A549 treated with DMSO at 1 μM for 4 hours (cell line): ENCODE data around the gene RPL32. TPM values are rescaled to one million over a fixed set of nuclear protein-coding genes. Genes with fewer than 3 reads are reported as not detected.

Experiments used
- total RNA-seq: library from RNA; stranded (reverse); fragments of 200-300 nt; extraction: Qiagen RNA extraction; gene quantifications from 5 replicates; pipeline ENCODE4 v1.2.3, GENCODE V29; 2022; ENCODE audit warnings: low read depth

RPL32 gene
- total RNA-seq, result 2,298 to 2,477 TPM (median 2,341 TPM) in 5 replicates

DNA sequence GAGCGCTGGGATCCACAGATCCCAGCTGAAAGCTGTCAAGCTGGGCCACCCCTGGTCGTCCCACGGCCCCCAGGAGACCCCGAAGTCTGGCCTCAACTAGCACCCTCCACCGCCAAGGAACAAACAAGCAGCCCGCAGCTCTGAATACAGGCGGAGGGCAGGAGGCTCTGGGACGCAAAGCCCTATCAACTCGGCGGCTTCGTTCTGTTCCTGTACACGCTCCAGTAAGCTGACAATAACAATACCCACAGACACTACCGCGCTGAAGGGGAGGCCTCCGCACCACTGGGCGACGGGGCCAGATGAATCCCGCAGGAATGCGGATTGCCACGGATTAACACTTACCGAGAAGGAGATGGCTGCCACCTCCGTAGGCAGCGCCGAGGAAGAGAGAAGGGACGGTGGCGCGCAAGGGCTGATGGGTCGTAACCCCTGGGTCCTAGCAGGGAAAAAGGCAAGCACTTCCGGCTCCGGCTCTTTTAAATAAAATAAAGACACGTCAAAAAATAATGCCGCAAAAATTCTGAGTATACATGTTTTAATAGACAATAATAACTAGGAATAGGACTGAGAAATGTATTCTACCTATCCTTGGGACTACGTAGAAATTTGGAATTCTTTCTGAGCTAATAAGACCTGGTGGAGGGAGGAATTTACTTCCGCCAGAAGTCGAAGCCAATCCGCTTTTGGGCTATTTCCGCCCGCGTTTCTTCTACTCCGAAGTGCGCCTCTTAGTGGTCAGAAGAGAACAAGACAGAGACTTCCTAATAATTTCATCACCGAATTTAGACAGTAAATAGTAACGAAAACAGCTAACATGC, at the start of gene RPL32:
Gene RPL32, minus strand, starts transcription at position 417 of the 821 bp plus-strand sequence. CDS start 1,328 bp downstream, outside the sequence.

GRCh38 chr3:12796171-12797123, 44.9 kb downstream of the RPL32 start, which contains the start of gene CAND2:
Gene CAND2, plus strand, starts transcription at chr3:12796680. Its CDS starts 41 bp downstream, at chr3:12796721.

Other genes starting within 250 kb of the RPL32 start
- gene RAF1, start 177.4 kb downstream of the RPL32 start, total RNA-seq, result 58.2 to 62.8 TPM (median 60.8 TPM) in 5 replicates
- 0.23 to 0.55 TPM (median 0.42 TPM) in 5 replicates for gene TMEM40, start 82.3 kb downstream of the RPL32 start, total RNA-seq
- gene CAND2, start 44.9 kb downstream of the RPL32 start, total RNA-seq, result 0.26 to 0.51 TPM (median 0.32 TPM) in 5 replicates
- 14.8 to 20.4 TPM (median 17.8 TPM) in 5 replicates for gene IQSEC1, start 231.9 kb upstream of the RPL32 start, total RNA-seq